Right lung (tissue), 5 donors: ENCODE results near the gene NRCAM. TPM values are rescaled to one million over a fixed set of nuclear protein-coding genes. Genes with fewer than 3 reads are reported as not detected.

Source experiments
- DNase-seq, 2 donors: peaks; one replicate each; pipeline ENCODE4 v3.0.0-alpha.2; 2013
- polyA plus RNA-seq, 5 donors: library from polyadenylated mRNA; unstranded; fragments of 120-200 nt; gene quantifications; one replicate each; pipeline versions ENCODE4 v1.2.1 to v1.2.3, GENCODE V29; 2013; ENCODE audit warnings: inconsistent platforms in 1 of 5, low replicate concordance in 1 of 5; ENCODE audit not compliant: insufficient read length in 5 of 5, insufficient read depth in 1 of 5

NRCAM gene
- polyA plus RNA-seq, 5 donors = 12.3 to 34.9 (median 15.9) TPM

GRCh38 chr7:108210796-108211195, 245.4 kb downstream of the NRCAM start:
- DNase-seq = no peak

GRCh38 chr7:108205311-108205710, 250.9 kb downstream of the NRCAM start:
- DNase-seq = no peak

DNA sequence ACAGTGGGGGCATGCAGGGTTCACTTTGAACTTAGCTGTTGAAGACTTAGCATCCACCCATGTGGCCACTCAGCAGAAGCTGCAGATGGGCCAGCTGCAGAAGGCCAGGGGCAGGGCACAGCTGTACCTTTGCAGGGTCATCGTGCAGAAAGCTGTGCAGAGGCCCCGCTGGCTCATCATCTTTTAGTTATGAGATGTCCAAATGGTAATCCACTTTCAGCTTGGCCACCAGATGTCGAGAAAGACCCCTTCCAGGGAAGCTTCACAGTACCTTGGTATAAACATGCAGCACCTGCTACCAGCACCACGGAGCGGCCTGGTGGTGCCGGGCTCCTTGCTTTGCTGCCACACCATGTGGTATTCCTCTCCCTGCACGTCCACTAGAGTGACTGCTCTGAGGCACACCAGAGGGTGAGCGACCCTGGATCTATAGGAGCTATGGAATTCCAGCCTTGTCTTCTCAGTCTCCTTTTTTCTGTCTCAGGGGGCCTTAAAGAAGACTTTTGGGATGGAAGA, 251.9 kb downstream of the NRCAM start:
- DNase-seq = no peak

GRCh38 chr7:108203537-108203936, 252.7 kb downstream of the NRCAM start:
- DNase-seq = peak in 1 of 2 donors; percentile 2

- no peak for DNase-seq
These were observed 253.5 kb downstream of the NRCAM start for GRCh38 chr7:108202743-108203142.

GRCh38 chr7:108201766-108202165, 254.5 kb downstream of the NRCAM start:
- no peak for DNase-seq

DNA sequence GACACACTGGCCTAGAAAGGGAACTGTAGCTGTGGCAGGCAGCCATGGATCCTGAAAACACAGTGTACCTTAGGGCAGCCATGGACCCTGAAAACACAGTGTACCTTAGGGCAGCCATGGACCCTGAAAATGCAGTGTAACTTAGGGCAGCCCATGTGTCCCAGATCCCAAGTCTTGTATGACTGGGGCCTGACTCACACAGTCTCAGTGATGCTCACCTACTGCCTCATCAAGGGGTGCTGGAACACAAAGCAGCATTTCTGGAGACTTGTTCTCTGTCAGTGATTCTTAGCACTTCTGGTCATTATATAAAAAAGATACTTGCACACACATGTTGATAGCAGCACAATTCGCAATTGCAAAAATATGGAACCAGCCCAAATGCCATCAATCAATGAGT, 255.9 kb downstream of the NRCAM start:
- DNase-seq = no peak

DNA sequence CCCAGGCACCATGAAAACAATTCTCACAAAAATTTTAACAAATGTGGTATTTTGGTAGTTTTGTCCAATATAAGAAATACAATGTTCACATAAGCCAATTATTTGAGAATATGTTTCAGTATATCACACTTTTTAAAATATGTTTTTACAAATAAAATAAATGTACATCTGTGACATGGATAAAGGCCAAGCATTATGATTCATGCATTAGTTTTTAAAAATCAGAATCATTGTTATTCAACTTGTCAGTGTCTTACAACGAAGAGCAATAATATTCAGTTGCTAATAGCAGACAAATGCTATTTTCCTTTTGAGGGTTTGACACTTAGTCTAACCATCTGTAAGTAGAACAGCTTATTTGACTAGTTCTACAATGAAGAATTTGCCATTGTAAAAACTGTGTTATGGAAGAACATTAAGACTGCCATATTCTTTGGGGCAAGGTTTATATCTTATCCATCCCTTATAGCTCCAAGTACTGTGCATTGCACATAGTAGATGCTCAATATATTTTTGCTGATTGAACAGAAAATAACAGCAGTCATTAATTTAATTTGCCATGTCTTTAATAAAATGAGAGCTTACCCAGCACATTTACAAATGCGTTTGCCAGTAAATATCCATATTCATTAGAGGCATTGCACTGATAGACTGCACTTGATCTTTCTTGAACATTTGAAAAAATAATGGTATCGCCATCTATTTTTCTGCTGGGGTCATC, 258.7 kb downstream of the NRCAM start:
- no peak for DNase-seq

DNA sequence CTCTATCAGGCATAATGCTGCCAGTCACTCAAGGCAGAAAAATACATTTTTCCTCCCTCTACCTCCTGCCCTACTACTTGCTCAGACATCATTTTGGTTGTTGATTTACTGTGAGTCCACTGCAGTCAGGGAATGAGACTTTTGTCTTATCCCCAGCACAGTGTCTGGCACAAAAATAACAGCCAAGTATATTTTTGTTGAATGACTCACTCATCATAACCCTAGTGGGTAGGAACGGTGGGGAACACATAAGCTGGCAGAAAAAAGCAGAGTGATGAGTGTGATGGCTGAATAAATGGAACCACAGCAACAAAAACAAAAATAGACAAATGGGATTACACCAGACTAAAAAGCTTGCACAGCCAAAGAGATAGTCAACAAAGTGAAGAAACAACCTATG, 260.2 kb downstream of the NRCAM start:
- DNase-seq = no peak

DNA sequence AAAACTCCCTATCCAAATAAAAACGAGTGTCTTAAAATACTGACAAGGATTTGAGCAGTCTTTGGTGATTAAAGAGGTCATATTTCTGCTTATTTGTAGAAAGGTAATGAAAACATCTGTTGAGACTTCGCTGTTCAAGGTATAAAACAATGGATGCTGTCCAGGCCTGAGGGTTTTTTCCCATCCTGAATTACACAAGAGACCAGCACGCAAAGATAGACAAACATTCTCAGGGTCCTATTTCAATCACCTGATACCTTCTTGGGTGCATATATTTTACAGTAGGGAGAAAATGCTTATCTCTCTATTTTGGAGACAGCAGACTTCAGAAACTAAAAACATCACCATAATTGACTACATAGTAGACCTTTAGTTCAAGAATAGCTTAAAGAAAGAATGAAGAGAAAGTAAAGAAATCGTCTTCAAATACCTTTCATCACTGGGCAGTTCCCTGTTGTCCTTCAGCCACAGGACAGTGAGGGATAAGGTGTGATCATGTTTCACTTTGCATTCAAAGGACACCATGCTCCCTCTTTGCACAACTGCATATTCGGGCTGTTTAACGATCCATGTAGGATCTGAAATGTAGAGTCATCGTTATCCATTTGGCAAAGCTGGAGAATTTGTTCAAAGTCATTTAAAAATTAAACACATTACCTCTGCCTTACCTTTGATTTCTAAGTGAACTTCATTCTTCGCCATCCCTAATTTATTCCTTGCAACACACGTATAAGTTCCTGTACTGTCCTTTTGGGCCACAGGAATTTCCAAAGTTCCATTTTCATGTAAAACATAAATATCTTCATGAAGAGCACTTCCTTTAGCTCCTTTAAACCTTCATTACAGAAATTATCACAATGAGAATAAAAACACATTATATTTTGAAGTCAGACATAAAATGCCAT, 262.4 kb downstream of the NRCAM start:
- DNase-seq = no peak

DNA sequence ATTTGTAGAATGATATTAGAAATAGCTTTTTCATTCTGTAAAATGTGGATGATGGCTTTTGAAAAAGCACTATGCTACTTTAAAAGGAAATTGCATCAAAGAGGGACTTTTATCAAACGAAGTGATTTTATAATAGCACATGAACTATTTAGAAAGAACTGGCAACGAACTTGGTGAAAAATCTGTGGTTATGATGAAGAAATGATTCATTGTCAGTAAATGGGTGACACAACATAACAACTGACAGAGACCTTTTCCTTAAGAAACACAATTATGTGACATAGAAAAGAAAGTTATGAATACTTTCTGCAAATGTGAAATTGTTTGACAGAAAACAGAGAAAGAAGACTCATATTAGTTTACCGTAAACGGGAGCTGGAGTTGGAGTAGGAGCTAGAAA, 265.3 kb downstream of the NRCAM start:
- no peak for DNase-seq

DNA sequence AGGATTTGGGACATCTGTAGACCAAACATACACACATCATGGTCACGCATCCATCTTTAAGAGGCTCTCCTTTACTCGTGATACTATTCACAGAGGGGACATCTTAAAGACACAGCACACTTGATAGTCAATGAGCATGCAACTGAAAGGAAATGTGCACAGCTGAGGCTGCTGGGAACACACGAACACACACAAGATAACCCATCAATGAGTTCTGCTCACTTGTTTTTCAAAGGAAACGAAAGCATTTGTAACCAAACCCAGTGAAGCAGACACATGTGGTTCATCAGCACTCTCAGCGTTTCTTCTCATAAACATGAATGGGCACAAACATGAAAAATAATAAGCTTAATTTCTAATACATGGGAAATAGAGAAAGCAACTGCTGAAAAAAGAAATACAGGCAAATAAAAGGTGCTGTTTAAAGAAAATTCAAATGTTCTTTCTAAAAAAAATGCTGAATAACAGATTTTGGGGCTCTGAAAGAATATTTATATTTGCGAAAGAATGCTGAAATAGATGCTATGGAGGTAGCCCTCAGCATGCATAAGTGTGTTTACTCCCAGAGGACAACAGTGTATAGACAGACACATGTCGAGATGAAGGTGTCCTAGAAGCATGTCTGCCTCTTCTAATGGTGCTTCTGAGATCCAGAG, 266.4 kb downstream of the NRCAM start:
- DNase-seq = no peak

- no peak for DNase-seq
These were observed 267.5 kb downstream of the NRCAM start for GRCh38 chr7:108188724-108189123.

DNA sequence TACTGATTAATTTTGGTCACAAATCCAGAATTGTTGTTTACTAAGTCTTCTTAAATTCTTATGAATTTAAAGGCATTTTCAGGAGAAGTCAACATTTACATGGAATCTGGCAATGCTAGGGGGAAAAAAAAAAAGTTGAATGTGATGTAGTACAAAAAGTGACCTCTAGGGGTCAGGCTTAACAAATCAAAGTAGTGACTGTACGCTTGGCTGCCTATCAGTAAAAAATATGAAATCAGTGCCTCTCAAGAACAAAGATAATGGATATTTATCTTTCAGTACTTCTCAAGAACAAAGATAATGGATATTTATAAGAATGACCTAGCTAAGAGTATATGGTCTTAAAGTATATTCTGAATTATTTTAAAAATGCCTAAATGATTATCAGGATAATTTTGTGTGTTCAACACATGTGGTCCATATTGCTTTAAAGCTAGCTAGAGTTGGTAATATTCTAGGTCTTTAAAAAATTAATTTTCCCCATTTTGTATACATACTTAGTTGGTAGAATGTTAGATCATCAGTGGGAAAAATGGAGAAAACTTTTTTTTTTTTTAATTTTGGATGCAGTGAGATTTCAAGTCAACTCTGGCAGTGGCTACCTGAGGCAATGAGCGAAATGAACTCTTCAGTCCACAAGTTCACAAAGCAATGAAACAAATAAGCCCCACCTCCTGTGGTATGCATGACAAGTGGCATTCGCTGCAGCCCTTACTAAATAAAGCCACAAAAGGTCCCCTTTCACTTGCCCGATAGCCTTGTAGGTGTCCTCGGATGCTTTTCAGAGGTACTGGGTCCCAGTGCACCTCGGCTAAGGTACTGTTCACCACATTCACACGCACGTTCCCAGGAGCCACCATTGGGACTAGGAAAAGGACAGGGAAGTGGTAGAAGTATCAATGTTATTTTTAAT, 274.9 kb downstream of the NRCAM start:
- DNase-seq = peak; percentile 39 to 70

- no peak for DNase-seq
These were observed 277.8 kb downstream of the NRCAM start for GRCh38 chr7:108178398-108178797.

GRCh38 chr7:108171164-108171563, 285.1 kb downstream of the NRCAM start:
- no peak for DNase-seq

GRCh38 chr7:108170251-108170650, 286.0 kb downstream of the NRCAM start:
- no peak for DNase-seq

DNA sequence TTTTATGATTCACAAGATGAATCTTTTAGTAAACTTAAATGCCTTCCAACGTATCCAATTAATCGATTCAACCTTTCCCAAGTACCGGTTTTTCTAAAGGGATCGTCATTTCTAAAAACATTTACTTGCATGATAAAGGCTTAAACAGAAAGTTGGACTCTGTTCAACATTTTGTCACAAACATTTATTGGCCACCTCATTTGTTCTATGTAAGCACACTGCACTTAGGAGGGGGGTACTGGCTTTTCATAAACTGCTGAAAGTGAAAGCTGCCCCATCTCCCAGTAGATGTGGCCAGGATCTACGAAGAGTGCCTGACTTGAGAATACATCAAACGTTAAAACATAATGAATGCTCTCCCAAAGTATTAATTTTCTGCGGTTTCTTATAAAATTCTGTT, 288.8 kb downstream of the NRCAM start:
- peak; percentile 36 to 43 for DNase-seq

GRCh38 chr7:108166687-108167086, 289.5 kb downstream of the NRCAM start:
- DNase-seq = no peak

- no peak for DNase-seq
These were observed 290.5 kb downstream of the NRCAM start for GRCh38 chr7:108165723-108166122.

GRCh38 chr7:108164946-108165345, 291.3 kb downstream of the NRCAM start:
- no peak for DNase-seq
